ENCODE results near the gene NUDT6.
A peak's percentile ranks its signal among the peaks of the same experiment; 100 is the strongest.
"Not testable (repeated sequence)": the region's sequence is repeated elsewhere in the genome, so short reads cannot be mapped to it uniquely, and the experiment has no call there.

Gene NUDT6

GRCh38 chr4:122875949-122876348 is 46.4 kb downstream of the NUDT6 start:
- no peak for DNase-seq (ENCODE audit: low spot score)

GRCh38 chr4:122873821-122874593 is 48.4 kb downstream of the NUDT6 start:
- peak; percentile 15 for DNase-seq (ENCODE audit: low spot score)

GRCh38 chr4:122873146-122873545 is 49.3 kb downstream of the NUDT6 start:
- DNase-seq (ENCODE audit: low spot score): no peak

GRCh38 chr4:122868235-122868634 is 54.2 kb downstream of the NUDT6 start:
- not testable (repeated sequence) for DNase-seq (ENCODE audit: low spot score)

- DNase-seq (ENCODE audit: low spot score): no peak
Observed at GRCh38 chr4:122865425-122865824, 57.0 kb downstream of the NUDT6 start.

GRCh38 chr4:122863639-122864038 is 58.8 kb downstream of the NUDT6 start:
- DNase-seq (ENCODE audit: low spot score): no peak

GRCh38 chr4:122861172-122861943 is 61.0 kb downstream of the NUDT6 start:
- no peak for DNase-seq (ENCODE audit: low spot score)

- DNase-seq (ENCODE audit: low spot score): no peak
Observed at GRCh38 chr4:122858705-122859104, 63.7 kb downstream of the NUDT6 start.

- DNase-seq (ENCODE audit: low spot score): no peak
Observed at GRCh38 chr4:122857160-122857559, 65.2 kb downstream of the NUDT6 start.

- no peak for DNase-seq (ENCODE audit: low spot score)
Observed at GRCh38 chr4:122855353-122855890, 67.0 kb downstream of the NUDT6 start.

- no peak for DNase-seq (ENCODE audit: low spot score)
Observed at GRCh38 chr4:122854447-122855352, 67.7 kb downstream of the NUDT6 start.

- DNase-seq (ENCODE audit: low spot score): no peak
Observed at GRCh38 chr4:122851568-122851967, 70.8 kb downstream of the NUDT6 start.

- DNase-seq (ENCODE audit: low spot score): not testable (repeated sequence)
Observed at GRCh38 chr4:122849789-122850188, 72.6 kb downstream of the NUDT6 start.

GRCh38 chr4:122847931-122848330 is 74.5 kb downstream of the NUDT6 start:
- no peak for DNase-seq (ENCODE audit: low spot score)

- no peak for DNase-seq (ENCODE audit: low spot score)
Observed at GRCh38 chr4:122845760-122846159, 76.6 kb downstream of the NUDT6 start.

- DNase-seq (ENCODE audit: low spot score): no peak
Observed at GRCh38 chr4:122845066-122845465, 77.3 kb downstream of the NUDT6 start.

GRCh38 chr4:122844391-122844790 is 78.0 kb downstream of the NUDT6 start:
- DNase-seq (ENCODE audit: low spot score): not testable (repeated sequence)

GRCh38 chr4:122842984-122843531 is 79.3 kb downstream of the NUDT6 start:
- DNase-seq (ENCODE audit: low spot score): peak; percentile 17

All from HuH-7 (cell line).